Breast epithelium (tissue), 3 donors: ENCODE data around the gene MAD1L1.

Source experiments
- CTCF ChIP-seq, 3 donors: fragments of 450-650 bp; IDR thresholded peaks; one replicate each; pipeline ENCODE4 v1.5.1; 2016 to 2017; ENCODE audit warnings: antibody characterized with exemption in 3 of 3, mild to moderate bottlenecking in 3 of 3, moderate library complexity in 3 of 3
- POLR2A ChIP-seq: fragments of 450-650 bp; IDR thresholded peaks from one replicate; pipeline ENCODE4 v1.6.1; 2016; ENCODE audit warnings: antibody characterized with exemption, mild to moderate bottlenecking, moderate library complexity

GRCh38 chr7:1854866-1855724 lies 377.6 kb downstream of the MAD1L1 start:
- TF ChIP-seq POLR2A, result no peak
- no peak for TF ChIP-seq CTCF (IDR thresholded peaks at IDR 0.05)
